Glomerular visceral epithelial cell (primary cell): ENCODE data around the gene SMTNL2.
"Not testable (repeated sequence)": the region's sequence is repeated elsewhere in the genome, so short reads cannot be mapped to it uniquely, and the experiment has no call there.

ENCODE experiments used
- DNase-seq: peaks from one replicate; pipeline ENCODE4 v3.0.0-alpha.2; 2016; ENCODE audit errors: extremely low spot score

The SMTNL2 gene

GRCh38 chr17:4634976-4635375 lies 50.6 kb downstream of the SMTNL2 start:
- DNase-seq: peak; percentile 39

- DNase-seq: no peak
Observed at GRCh38 chr17:4635823-4636375, 51.6 kb downstream of the SMTNL2 start.

- DNase-seq: no peak
Observed at GRCh38 chr17:4636474-4637100, 52.3 kb downstream of the SMTNL2 start.

- not testable (repeated sequence) for DNase-seq
Observed at GRCh38 chr17:4638766-4639165, 54.4 kb downstream of the SMTNL2 start.

- DNase-seq: peak; percentile 36
Observed at GRCh38 chr17:4639301-4640059, 55.2 kb downstream of the SMTNL2 start.

- not testable (repeated sequence) for DNase-seq
Observed at GRCh38 chr17:4640569-4641188, 56.4 kb downstream of the SMTNL2 start.

GRCh38 chr17:4641297-4642195 lies 57.2 kb downstream of the SMTNL2 start, which contains the start of gene ALOX15:
Gene ALOX15 (minus strand): TSS chr17:4641678. CDS start chr17:4641651, 27 bp downstream.
- no peak for DNase-seq

- no peak for DNase-seq
Observed at GRCh38 chr17:4642286-4642685, 58.0 kb downstream of the SMTNL2 start.

GRCh38 chr17:4643676-4644075 lies 59.3 kb downstream of the SMTNL2 start:
- no peak for DNase-seq

- DNase-seq: no peak
Observed at GRCh38 chr17:4645642-4646041, 61.3 kb downstream of the SMTNL2 start.

GRCh38 chr17:4648741-4649140 lies 64.4 kb downstream of the SMTNL2 start:
- no peak for DNase-seq

GRCh38 chr17:4652997-4653396 lies 68.7 kb downstream of the SMTNL2 start:
- DNase-seq: no peak

- not testable (repeated sequence) for DNase-seq
Observed at GRCh38 chr17:4655933-4656332, 71.6 kb downstream of the SMTNL2 start.

GRCh38 chr17:4657678-4658077 lies 73.3 kb downstream of the SMTNL2 start:
- DNase-seq: no peak
